ENCODE results near the gene FGB. TPM values are rescaled to one million over a fixed set of nuclear protein-coding genes. Genes with fewer than 3 reads are reported as not detected.

FGB gene
- total RNA-seq, 1 donor from 2014 or later = 0.31 TPM

GRCh38 chr4:154597798-154598774, 35.3 kb downstream of the FGB start:
- no peak for TF ChIP-seq CTCF (IDR thresholded peaks at IDR 0.05; ENCODE audit: unreplicated experiment)
- no peak for DNase-seq (ENCODE audit: low spot score in 2 of 2, unreplicated experiment in 2 of 2)
- H3K36me3 Mint-ChIP-seq = no peaks in the 10 kb centered on the region
- no peak overlapping the region for H3K4me3 Mint-ChIP-seq
- peaks cover 30% of the 10 kb centered on the region for H3K4me1 Mint-ChIP-seq
- peaks cover 12% of the 10 kb centered on the region for H3K27me3 Mint-ChIP-seq (ENCODE audit: low read depth)
- H3K9me3 Mint-ChIP-seq = no peaks in the 10 kb centered on the region
- H3K27ac Mint-ChIP-seq = no peak overlapping the region

- Mint-ChIP-seq H3K36me3 (no peaks in the 10 kb centered on the region), H3K4me1 (peaks cover 17% of the 10 kb centered on the region), H3K27me3 (ENCODE audit: low read depth) (peaks cover 29% of the 10 kb centered on the region), H3K4me3 (no peak overlapping the region), H3K9me3 (no peaks in the 10 kb centered on the region), H3K27ac (no peak overlapping the region)
- no peak for TF ChIP-seq CTCF (IDR thresholded peaks at IDR 0.05; ENCODE audit: unreplicated experiment)
- no peak for DNase-seq (ENCODE audit: low spot score in 2 of 2, unreplicated experiment in 2 of 2)
Measured at GRCh38 chr4:154602404-154603020, 39.7 kb downstream of the FGB start.

GRCh38 chr4:154603033-154603943, 40.5 kb downstream of the FGB start:
- Mint-ChIP-seq H3K4me3 (no peak overlapping the region), H3K27me3 (ENCODE audit: low read depth) (peaks cover 32% of the 10 kb centered on the region), H3K9me3 (no peaks in the 10 kb centered on the region), H3K4me1 (peaks cover 12% of the 10 kb centered on the region), H3K27ac (no peak overlapping the region), H3K36me3 (no peaks in the 10 kb centered on the region)
- DNase-seq (ENCODE audit: low spot score in 2 of 2, unreplicated experiment in 2 of 2) = no peak
- no peak for TF ChIP-seq CTCF (IDR thresholded peaks at IDR 0.05; ENCODE audit: unreplicated experiment)

GRCh38 chr4:154604696-154605200, 41.9 kb downstream of the FGB start:
- DNase-seq (ENCODE audit: low spot score in 2 of 2, unreplicated experiment in 2 of 2) = no peak
- Mint-ChIP-seq H3K4me3 (no peak overlapping the region), H3K36me3 (no peaks in the 10 kb centered on the region), H3K4me1 (peaks cover 11% of the 10 kb centered on the region), H3K9me3 (no peaks in the 10 kb centered on the region), H3K27ac (no peak overlapping the region), H3K27me3 (ENCODE audit: low read depth) (peaks cover 42% of the 10 kb centered on the region)
- TF ChIP-seq CTCF (IDR thresholded peaks at IDR 0.05; ENCODE audit: unreplicated experiment) = no peak
